Measurements from ENCODE around the gene TRIM7.
"Not testable (repeated sequence)": the region's sequence is repeated elsewhere in the genome, so short reads cannot be mapped to it uniquely, and the experiment has no call there.

TRIM7 gene

DNA sequence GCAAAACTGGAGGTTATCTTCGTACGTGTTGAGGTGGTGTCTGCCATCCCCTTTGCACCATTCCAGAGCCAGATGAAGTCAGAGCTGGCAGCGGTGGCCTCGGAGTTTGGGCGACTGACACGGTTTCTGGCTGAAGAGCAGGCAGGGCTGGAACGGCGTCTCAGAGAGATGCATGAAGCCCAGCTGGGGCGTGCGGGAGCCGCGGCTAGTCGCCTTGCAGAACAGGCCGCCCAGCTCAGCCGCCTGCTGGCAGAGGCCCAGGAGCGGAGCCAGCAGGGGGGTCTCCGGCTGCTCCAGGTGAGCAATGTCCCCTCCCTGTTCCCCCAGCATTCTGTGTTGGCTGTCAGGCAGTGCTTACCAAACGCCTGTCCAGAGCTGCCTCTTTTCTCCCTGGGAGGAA lies 27.6 kb upstream of the TRIM7 start:
- no peak for DNase-seq

- DNase-seq = no peak
Observed at GRCh38 chr5:181231432-181231831, 26.4 kb upstream of the TRIM7 start.

DNA sequence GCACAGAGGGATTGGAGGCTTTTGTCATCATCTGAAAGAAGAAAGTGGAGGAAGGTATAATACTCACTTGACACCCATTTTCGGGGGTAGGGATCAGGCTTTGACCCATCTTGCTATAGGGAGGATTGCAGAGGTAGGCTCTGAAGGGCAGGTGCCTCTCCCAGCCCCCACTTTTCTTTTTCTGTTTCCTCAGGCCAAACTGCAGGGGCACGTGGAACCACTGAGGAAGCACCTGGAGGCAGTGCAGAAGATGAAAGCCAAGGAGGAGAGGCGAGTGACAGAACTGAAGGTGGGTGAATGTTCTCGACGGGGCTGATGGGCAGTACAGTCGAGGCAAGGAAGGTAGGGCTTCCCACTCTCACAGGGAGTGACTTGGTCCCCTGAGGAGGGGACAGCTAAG lies 25.6 kb upstream of the TRIM7 start:
- DNase-seq = no peak

- DNase-seq = no peak
Observed at GRCh38 chr5:181229996-181230395, 25.0 kb upstream of the TRIM7 start.

DNA sequence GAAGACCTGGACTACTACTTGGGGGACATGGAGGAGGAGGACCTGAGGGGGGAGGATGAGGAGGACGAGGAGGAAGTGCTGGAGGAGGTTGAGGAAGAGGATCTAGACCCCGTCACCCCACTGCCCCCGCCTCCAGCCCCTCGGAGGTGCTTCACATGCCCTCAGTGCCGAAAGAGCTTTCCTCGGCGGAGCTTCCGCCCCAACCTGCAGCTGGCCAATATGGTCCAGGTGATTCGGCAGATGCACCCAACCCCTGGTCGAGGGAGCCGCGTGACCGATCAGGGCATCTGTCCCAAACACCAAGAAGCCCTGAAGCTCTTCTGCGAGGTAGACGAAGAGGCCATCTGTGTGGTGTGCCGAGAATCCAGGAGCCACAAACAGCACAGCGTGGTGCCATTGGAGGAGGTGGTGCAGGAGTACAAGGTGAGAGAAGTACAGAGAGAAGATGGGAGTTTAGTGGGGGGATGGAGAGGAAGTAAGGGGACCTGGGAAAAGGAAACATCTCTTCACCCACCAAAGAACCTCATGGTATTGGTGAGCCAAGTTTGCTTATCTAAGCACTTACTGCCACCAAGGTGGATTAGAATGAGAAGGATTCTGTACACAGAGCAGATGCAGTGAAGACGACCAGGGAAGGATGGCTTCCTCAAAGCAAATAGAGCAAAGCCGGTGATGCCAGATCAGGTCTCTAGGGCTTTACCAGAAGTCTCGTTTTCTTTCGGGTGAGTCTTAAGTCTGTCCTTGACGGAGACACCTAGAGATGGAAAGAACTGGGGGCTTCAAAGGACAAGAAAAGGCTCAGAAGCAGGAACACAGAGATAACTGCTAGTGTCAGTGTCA lies 19.6 kb upstream of the TRIM7 start:
- DNase-seq = peak; percentile 43

DNA sequence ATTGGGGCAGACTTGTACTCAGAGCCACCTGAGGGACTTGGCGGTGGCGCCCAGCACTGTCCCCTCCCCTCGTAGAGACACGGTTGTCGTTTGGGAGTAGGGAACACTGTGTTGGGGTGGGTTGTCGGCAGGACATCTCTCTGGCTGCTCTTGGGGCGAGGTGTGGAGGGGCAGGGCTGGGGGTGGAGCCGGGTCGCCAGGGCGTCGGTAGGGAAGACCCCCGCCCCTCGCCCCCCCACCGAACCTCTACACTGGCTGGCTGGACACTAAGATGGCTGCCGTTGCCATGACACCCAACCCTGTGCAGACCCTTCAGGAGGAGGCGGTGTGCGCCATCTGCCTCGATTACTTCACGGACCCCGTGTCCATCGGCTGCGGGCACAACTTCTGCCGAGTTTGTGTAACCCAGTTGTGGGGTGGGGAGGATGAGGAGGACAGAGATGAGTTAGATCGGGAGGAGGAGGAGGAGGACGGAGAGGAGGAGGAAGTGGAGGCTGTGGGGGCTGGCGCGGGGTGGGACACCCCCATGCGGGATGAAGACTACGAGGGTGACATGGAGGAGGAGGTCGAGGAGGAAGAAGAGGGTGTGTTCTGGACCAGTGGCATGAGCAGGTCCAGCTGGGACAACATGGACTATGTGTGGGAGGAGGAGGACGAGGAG lies 18.9 kb upstream of the TRIM7 start:
- DNase-seq = peak; percentile 54

- peak; percentile 97 for DNase-seq
Observed at GRCh38 chr5:181223058-181223728, 18.2 kb upstream of the TRIM7 start, which contains the start of gene TRIM41. Gene TRIM41 (plus strand): TSS chr5:181223281. CDS start chr5:181224000, 719 bp downstream.

DNA sequence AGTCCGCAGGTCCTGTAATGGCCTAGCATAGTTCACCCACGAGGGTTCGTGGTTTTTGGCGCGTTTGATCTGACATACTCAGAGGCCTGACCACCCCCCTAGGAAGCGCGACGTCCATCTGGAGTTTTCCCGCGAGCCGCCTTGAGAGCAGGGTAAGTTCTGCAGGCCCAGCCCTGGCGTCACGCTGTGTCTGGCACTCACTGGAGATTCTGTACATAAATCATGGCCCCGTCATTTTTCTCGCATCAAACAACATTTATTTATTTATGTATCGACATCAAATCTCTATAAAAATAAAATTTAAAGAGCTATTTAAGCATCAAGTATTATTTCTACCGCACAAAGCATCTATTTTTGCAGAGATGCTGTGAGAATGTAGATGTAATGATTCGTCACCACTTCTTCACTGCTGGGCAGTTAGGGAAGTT lies 17.6 kb upstream of the TRIM7 start:
- no peak for DNase-seq

GRCh38 chr5:181221792-181222629 lies 17.0 kb upstream of the TRIM7 start:
- DNase-seq = peak; percentile 94

- peak; percentile 79 for DNase-seq
Observed at GRCh38 chr5:181221105-181221791, 16.3 kb upstream of the TRIM7 start.

DNA sequence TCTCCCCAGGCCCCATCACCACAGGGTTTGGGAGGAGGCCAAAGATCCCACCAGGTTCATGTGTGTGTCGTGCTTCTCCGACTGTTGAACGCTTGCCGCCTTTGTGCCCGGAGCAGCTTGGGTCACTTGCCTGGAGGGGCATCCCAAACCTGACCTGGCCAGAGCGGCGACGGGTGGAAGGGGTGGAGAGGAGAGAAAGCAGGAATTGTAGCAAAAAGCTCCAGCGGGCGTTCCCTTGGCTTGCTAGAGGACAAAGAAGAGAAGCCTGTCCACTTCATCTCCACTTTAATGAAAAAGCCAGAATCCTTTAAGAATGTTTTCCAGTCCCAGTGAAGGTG lies 15.2 kb upstream of the TRIM7 start:
- DNase-seq = no peak

DNA sequence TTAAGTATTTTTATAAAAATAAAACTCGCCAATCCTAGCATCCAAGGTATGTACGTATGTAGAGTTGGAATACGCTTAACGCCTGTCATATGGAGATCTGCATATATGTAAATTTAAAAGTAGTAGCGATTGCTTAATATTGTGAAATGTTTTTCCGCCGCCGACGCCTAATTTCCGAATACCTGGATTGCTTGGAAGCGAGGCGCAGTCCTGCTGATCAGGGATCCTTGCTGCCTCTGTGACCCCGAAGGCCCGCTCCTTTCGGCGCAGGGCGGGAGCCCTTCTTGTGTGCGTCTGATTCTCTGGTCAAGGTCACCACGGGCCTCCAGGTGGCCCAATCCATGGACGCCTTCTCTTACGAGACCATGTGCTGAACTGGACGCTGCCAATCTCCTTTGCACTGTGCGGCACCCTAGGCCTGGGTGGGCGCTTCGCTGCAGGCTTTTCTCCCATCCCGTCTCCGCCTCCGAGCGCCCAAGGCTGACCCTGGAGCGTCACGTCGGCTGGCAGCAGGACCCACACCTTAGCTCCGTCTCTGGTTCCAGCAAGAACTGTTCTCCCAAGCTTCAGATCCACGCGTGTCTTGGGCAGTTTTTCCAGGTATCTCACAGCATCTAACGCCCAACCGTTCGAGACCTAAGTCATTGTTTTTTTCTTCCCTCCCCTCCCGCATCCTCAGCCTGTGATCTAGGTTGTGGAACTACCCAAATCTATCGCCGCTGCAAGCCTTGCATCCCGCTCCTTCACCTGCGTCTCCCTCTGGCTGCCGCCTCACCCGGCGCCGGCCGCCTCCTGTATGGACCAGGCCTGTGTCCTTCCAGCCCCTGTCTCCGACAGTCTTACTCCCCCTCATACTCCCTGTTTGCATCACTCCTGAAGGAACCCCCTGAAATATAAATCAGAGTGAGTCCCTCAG lies 14.5 kb upstream of the TRIM7 start:
- no peak for DNase-seq

GRCh38 chr5:181218795-181219124 lies 13.8 kb upstream of the TRIM7 start:
- DNase-seq = no peak

DNA sequence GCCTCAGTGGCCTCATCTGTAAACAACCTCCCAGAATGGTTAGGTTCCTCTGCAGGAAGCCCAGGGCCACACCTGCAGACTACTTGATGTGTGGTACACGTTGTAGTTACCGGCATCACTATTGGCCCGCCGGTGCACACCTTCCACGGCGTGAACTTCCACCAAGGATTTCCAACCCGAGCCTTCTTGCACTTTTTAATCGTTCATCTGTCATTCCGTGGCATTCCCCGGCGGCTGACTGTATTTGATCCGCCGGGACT lies 12.7 kb upstream of the TRIM7 start:
- no peak for DNase-seq

GRCh38 chr5:181217111-181217802 lies 12.3 kb upstream of the TRIM7 start:
- DNase-seq = peak; percentile 65

- DNase-seq = peak; percentile 36
Observed at GRCh38 chr5:181215997-181216989, 11.3 kb upstream of the TRIM7 start.

DNA sequence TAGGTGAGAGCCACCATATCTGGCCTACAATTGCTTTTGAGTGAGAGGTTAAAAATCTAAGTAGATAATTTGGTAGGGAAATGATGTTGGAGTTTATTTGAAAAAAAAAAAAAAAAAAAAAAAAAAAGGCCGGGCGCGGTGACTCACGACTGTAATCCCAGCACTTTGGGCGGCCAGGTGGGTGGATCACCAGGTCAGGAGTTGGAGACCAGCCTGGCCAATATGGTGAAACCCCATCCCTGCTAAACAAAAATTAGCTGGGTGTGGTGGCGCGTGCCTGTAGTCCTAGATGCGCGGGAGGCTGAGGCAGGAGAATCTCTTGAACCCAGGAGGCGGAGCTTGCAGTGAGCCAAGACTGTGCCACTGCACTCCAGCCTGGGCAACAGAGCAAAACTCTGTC lies 9.3 kb upstream of the TRIM7 start:
- DNase-seq = not testable (repeated sequence)

DNA sequence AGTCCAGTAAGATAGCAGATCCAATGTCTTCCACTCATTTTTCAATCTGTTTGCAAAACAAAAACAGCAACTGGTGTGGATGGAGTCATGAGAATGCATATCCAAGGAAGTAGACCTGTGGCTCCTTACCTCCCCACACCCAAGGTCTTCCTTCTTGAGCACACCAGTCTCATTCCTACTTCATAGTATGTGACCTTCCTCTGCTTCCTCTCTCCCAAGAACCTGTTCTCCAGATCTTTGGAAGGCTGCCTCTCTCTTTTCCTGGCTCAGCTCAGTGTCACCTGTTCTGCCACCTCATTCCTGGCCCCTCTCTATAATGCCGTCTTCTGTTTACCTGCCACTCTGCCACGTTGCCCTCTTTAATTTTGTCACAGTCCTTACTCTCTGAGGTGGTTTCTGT lies 7.9 kb upstream of the TRIM7 start:
- DNase-seq = no peak

- no peak for DNase-seq
Observed at GRCh38 chr5:181212080-181212479, 7.1 kb upstream of the TRIM7 start.

DNA sequence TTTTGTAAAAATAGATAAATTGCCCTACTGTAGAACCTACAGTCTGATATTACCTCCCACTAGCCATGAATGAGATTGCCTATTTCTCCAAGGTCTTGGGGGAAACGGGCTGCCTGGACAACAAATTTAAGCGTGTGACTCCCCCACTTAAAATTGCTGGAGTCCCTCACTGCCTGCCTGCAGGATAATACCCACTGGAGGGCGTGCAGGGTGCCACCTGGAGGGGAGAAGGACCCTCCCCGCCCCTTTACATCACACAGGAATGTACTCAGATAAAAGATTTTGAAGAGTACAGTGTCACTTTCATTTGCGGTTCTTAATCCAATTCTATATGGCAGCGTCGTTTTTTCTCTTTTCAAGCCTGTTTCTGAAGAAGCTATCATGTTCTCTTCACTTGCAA lies 6.2 kb upstream of the TRIM7 start:
- DNase-seq = no peak

All from central memory CD4-positive, alpha-beta T cell (primary cell).